GM12878 (cell line): ENCODE data around the gene ADCY5. TPM values are rescaled to one million over a fixed set of nuclear protein-coding genes. Genes with fewer than 3 reads are reported as not detected.

Source experiments
- ATAC-seq: fragments of 200-7000 bp; cut with Tn5 transposase; 3 replicates; pipeline ENCODE4 v1.9.1; 2020; ENCODE audit warnings: mild to moderate bottlenecking, moderate library complexity
- BruUV-seq: library from RNA; stranded (reverse); fragments of 400-500 nt; replicated peaks from 2 replicates; lab custom pipeline; 2021; lab: Mats Ljungman, UMichigan
- CTCF ChIA-PET: fragments of 300-600 bp; sonication (Branson Sonifier 250); formaldehyde crosslinking; extraction: SDS; loops from one replicate; lab custom pipeline; 2021; ENCODE audit warnings: inconsistent platforms; lab: Yijun Ruan, JAX
- POLR2A ChIA-PET: fragments of 350-600 bp; formaldehyde crosslinking; extraction: SDS; loops from one replicate; lab custom pipeline; 2021; ENCODE audit warnings: inconsistent platforms; lab: Charles Lee
- RAD21 ChIA-PET: fragments of 300-600 bp; sonication (Branson Sonifier 250); formaldehyde crosslinking; loops from one replicate; lab custom pipeline; 2023; ENCODE audit warnings: antibody characterized with exemption; ENCODE audit not compliant: unreplicated experiment; lab: Charles Lee
- SMC1A ChIA-PET: fragments of 300-600 bp; sonication (Branson Sonifier 250); formaldehyde crosslinking; loops from one replicate; lab custom pipeline; 2023; ENCODE audit not compliant: unreplicated experiment, uncharacterized antibody; lab: Charles Lee
- DNase-seq: peaks from one replicate; pipeline ENCODE4 v3.0.0-alpha.2; 2011; ENCODE audit warnings: low read depth, low spot score
- FAIRE-seq: peaks from 3 replicates; lab custom pipeline; 2011; peaks lifted over from hg19 to GRCh38; lab: Jason Lieb, UNC
- H2AFZ ChIP-seq: 2 replicates; pipeline ENCODE4 v1.6.0; 2011; ENCODE audit warnings: low read depth, low read length, control low read depth; ENCODE audit not compliant: control insufficient read depth
- H3K27ac ChIP-seq: 2 replicates; pipeline ENCODE4 v1.5.1; 2011; ENCODE audit warnings: control low read depth; ENCODE audit not compliant: control insufficient read depth, insufficient read depth
- H3K27me3 ChIP-seq, 2 experiments: replicated peaks in 1 of 2; 2 replicates each; pipeline versions ENCODE4 v1.6.0 to v1.6.1; 2011; ENCODE audit warnings: low read length in 1 of 2; ENCODE audit not compliant: control insufficient read depth in 2 of 2, insufficient read depth in 2 of 2
- H3K36me3 ChIP-seq, 2 experiments: 2 replicates each; pipeline ENCODE4 v1.5.1; 2011; ENCODE audit warnings: low read length in 1 of 2; ENCODE audit not compliant: control insufficient read depth in 2 of 2, insufficient read depth in 2 of 2
- H3K4me1 ChIP-seq: 2 replicates; pipeline ENCODE4 v1.6.1; 2011; ENCODE audit warnings: mild to moderate bottlenecking, low read length, moderate library complexity, mixed read lengths; ENCODE audit not compliant: control insufficient read depth, insufficient read depth
- H3K4me2 ChIP-seq: 2 replicates; pipeline ENCODE4 v1.6.0; 2011; ENCODE audit warnings: control low read depth; ENCODE audit not compliant: control insufficient read depth, insufficient read depth
- H3K4me3 ChIP-seq: fragments of 200-600 bp; sonication (generic); 2 replicates; pipeline ENCODE4 v1.5.1; 2016
- H3K79me2 ChIP-seq: 2 replicates; pipeline ENCODE4 v1.6.0; 2011; ENCODE audit warnings: low read length; ENCODE audit not compliant: control insufficient read depth, insufficient read depth
- H3K9ac ChIP-seq: 2 replicates; pipeline ENCODE4 v1.8.0; 2011; ENCODE audit warnings: low read length, control low read depth, mixed read lengths; ENCODE audit not compliant: control insufficient read depth, insufficient read depth
- H3K9me3 ChIP-seq: replicated peaks from 3 replicates; pipeline ENCODE4 v1.5.1; 2011; ENCODE audit warnings: mild to moderate bottlenecking, low read length; ENCODE audit not compliant: control insufficient read depth, insufficient read depth
- H4K20me1 ChIP-seq: 2 replicates; pipeline ENCODE4 v1.6.0; 2011; ENCODE audit not compliant: control insufficient read depth, insufficient read depth
- BACH1 ChIP-seq: fragments of 450-650 bp; IDR thresholded peaks from 2 replicates; pipeline ENCODE4 v1.6.1; 2017; ENCODE audit warnings: mild to moderate bottlenecking, borderline replicate concordance
- MYC ChIP-seq: IDR thresholded peaks from 2 replicates; pipeline ENCODE4 v1.6.1; 2011; ENCODE audit warnings: mild to moderate bottlenecking, low read length, moderate library complexity, inconsistent platforms; ENCODE audit not compliant: insufficient read depth, insufficient replicate concordance, insufficient read length, severe bottlenecking
- NFXL1 ChIP-seq: fragments of 450-650 bp; IDR thresholded peaks from 2 replicates; pipeline ENCODE4 v1.6.1; 2017; ENCODE audit warnings: antibody characterized with exemption, mild to moderate bottlenecking, borderline replicate concordance
- SMC3 ChIP-seq: IDR thresholded peaks from 2 replicates; pipeline ENCODE4 v1.6.1; 2011; ENCODE audit warnings: low read length, improper control_type of control experiment, borderline replicate concordance
- SRF ChIP-seq, 2 experiments: IDR thresholded peaks; 2 replicates each; pipeline ENCODE4 v1.6.1; 2011; ENCODE audit warnings: low read depth in 2 of 2, low read length in 2 of 2, mild to moderate bottlenecking in 1 of 2, moderate library complexity in 1 of 2
- TARDBP ChIP-seq: IDR thresholded peaks from 2 replicates; pipeline ENCODE4 v1.6.1; 2016; ENCODE audit warnings: borderline replicate concordance
- YBX1 ChIP-seq: fragments of 450-650 bp; IDR thresholded peaks from 2 replicates; pipeline ENCODE4 v1.6.1; 2016; ENCODE audit warnings: antibody characterized with exemption
- WGBS: methylation state at CpG from one replicate; pipeline ENCODE4 v1.1.6; 2016; ENCODE audit warnings: low lambda C conversion rate; ENCODE audit not compliant: insufficient replicate concordance, insufficient coverage; ENCODE audit errors: missing lambda C conversion rate; 5-methylcytosine and 5-hydroxymethylcytosine counted together
- in situ Hi-C: fragments of 300-500 bp; cut with MboI; formaldehyde crosslinking; loops from 9 replicates; pipeline ENCODE4 v1.14.3; 2018; ENCODE audit warnings: mixed read lengths
- intact Hi-C: fragments of 100-400 bp; cut with micrococcal nuclease; formaldehyde crosslinking; loops from one replicate; pipeline ENCODE4 v1.14.2; 2022; ENCODE audit not compliant: unreplicated experiment
- polyA plus RNA-seq, 11 experiments: library from polyadenylated mRNA; depleted of rRNA in 4 of 11; unstranded in 6 of 11; stranded (reverse) in 5 of 11; fragments of >200 nt; fragmentation: Nextera tagmentation in 4 of 11; fragmentation: Illumina TruSeq in 1 of 11; extraction: Ambion mirVana in 4 of 11; extraction: Trizol in 1 of 11; gene quantifications; 1 replicate in 1 of 11; 2 replicates in 10 of 11; pipeline versions ENCODE4 v1.2.1 to v1.2.3, GENCODE V29; 2011 to 2016; ENCODE audit warnings: inconsistent platforms in 2 of 11, missing spikeins in 2 of 11, low read depth in 1 of 11
- total RNA-seq, 4 experiments: library from RNA; depleted of rRNA in 3 of 4; stranded (reverse); fragments of >200 nt in 3 of 4; fragmentation: Illumina TruSeq in 1 of 4; extraction: Trizol in 1 of 4; gene quantifications; 2 replicates each; pipeline versions ENCODE4 v1.2.1 to v1.2.3, GENCODE V29; 2013 to 2021
- TF ChIP-seq, protein P1 (sequence below): fragments of 450-650 bp; IDR thresholded peaks from 2 replicates; pipeline ENCODE4 v1.6.1; 2018; ENCODE audit warnings: borderline replicate concordance, mild to moderate bottlenecking; ENCODE audit not compliant: partially characterized antibody
- TF ChIP-seq, protein P2 (sequence below): IDR thresholded peaks from 2 replicates; pipeline ENCODE4 v1.6.1; 2011; ENCODE audit warnings: mild to moderate bottlenecking, low read depth, low read length, moderate library complexity; ENCODE audit not compliant: insufficient replicate concordance

ADCY5 gene
- total and polyA plus RNA-seq, 10 of the 15 experiments (the other 5 are each of a cell fraction or from before 2014, with no cell fraction given): under 0.01 to 0.24 (median 0.02) TPM; not detected in 4

DNA sequence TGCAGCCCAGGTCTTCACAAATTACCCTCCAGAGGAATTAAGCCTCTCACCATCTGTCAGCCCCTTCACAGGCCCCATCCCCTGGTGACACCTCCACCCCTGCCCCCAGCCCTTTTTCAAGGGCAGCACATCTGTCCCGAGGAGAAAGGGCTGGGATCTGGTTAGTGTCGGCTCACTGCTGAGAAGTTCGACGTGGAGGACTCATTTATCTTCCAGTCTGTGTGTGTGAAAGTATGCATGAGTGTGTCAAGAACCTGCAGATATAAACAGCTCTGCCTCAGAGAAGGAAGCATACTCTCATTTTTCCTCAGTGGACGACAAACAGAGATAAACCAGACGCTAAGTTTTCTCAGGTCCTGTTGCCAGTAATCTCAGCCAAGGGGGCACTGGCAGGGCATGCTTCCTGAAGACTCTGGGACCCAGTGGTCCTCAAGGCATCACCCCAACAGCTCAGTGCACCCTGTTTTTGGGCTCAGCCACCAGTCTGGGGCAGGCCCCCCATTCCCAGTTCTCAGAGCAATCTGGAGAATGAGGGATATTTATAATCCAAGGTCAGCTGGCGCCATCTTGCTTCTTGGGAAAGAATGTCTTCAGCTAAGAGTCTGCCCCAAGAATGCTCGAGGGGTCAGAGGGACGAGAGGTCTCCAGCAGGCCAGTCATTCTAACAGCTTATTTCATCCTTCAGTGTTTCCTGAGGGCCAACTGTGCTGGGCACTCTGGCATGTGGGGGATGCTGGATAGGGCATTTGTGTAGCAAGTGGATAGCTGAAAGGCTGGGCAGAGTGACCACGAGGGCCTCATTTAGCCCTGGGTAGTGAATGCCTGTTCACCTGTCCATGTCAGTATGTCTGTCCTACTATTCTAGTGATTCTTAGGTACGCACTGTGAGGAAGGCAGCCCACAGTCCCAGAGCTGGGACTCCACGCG is 73.6 kb downstream of the ADCY5 start (continued):
- TF ChIP-seq SRF (IDR thresholded peaks at IDR 0.05; ENCODE audit: low read depth in 2 of 2, low read length in 2 of 2): no peak
- TF ChIP-seq TARDBP: no peak
- TF ChIP-seq YBX1: no peak
- no peak for TF ChIP-seq BACH1
- TF ChIP-seq, protein P1, sequence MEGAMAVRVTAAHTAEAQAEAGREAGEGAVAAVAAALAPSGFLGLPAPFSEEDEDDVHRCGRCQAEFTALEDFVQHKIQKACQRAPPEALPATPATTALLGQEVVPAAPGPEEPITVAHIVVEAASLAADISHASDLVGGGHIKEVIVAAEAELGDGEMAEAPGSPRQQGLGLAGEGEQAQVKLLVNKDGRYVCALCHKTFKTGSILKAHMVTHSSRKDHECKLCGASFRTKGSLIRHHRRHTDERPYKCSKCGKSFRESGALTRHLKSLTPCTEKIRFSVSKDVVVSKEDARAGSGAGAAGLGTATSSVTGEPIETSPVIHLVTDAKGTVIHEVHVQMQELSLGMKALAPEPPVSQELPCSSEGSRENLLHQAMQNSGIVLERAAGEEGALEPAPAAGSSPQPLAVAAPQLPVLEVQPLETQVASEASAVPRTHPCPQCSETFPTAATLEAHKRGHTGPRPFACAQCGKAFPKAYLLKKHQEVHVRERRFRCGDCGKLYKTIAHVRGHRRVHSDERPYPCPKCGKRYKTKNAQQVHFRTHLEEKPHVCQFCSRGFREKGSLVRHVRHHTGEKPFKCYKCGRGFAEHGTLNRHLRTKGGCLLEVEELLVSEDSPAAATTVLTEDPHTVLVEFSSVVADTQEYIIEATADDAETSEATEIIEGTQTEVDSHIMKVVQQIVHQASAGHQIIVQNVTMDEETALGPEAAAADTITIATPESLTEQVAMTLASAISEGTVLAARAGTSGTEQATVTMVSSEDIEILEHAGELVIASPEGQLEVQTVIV: no peak
- TF ChIP-seq SMC3: no peak
- TF ChIP-seq NFXL1: no peak
- TF ChIP-seq MYC: no peak

DNA sequence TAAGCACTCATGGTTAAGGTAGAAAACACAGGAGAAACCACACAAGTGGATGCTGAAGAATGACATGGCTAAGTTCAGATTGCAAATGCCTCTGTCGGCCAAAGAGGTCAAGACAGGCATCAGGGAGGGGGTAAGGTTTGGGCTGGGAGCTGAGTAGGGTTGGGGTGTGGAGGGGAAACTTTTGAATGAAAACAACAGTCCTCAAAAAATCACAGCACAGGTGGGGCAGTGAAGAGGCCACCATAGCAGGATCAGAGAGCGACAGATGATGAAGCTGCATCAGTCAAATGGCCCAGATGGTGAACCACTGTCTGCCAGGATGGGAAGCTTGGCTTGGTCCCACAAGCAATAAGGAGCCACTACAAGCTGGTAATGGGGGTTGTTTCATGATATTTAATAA is 74.9 kb downstream of the ADCY5 start:
- ChIA-PET SMC1A (interaction anchor here (0.6 kb wide), 1 partner anchor 576 kb away, joined by 3 read pairs; no protein-coding TSS in a partner anchor), RAD21 (no interaction called here), CTCF (interaction anchor here (0.5 kb wide), 1 partner anchor 703 kb away, joined by 3 read pairs; no protein-coding TSS in a partner anchor), POLR2A (no interaction called here)
- BruUV-seq: no TSS peak
- Histone ChIP-seq H3K79me2 (no peaks in the 10 kb centered on the region), H2AFZ (no peak overlapping the region), H3K9me3 (no peaks in the 10 kb centered on the region; the same call in 2 of the 3 replicates), H3K9ac (no peak overlapping the region), H3K4me1 (no peaks in the 10 kb centered on the region), H3K36me3 (no peaks in the 10 kb centered on the region), H3K27me3 (no peaks in the 10 kb centered on the region; a peak in 1 of 4 replicates), H3K27ac (no peak overlapping the region), H4K20me1 (no peaks in the 10 kb centered on the region; the same call in 1 of the 2 replicates), H3K4me3 (no peak overlapping the region), H3K4me2 (no peak overlapping the region)
- intact Hi-C loops (no loop called here), in situ Hi-C loops (no loop called here)
- ATAC-seq (no peak), DNase-seq (no peak), FAIRE-seq (no peak)
- WGBS: 47% methylated on average over 2 of the region's 2 CpGs
- TF ChIP-seq, protein P2, sequence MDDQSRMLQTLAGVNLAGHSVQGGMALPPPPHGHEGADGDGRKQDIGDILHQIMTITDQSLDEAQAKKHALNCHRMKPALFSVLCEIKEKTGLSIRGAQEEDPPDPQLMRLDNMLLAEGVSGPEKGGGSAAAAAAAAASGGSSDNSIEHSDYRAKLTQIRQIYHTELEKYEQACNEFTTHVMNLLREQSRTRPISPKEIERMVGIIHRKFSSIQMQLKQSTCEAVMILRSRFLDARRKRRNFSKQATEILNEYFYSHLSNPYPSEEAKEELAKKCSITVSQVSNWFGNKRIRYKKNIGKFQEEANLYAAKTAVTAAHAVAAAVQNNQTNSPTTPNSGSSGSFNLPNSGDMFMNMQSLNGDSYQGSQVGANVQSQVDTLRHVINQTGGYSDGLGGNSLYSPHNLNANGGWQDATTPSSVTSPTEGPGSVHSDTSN: no peak
